Adrenal gland (tissue), 12 donors: ENCODE results near the gene BNC2. TPM values are rescaled to one million over a fixed set of nuclear protein-coding genes. Genes with fewer than 3 reads are reported as not detected.

Experiments used
- DNase-seq, 7 donors: peaks; one replicate each; pipeline ENCODE4 v3.0.0-alpha.2; 2019 to 2020
- H3K27ac ChIP-seq, 5 donors: fragments of 200-600 bp; sonication (generic) in 4 of 5; 1 replicate in 3 of 5; 2 replicates in 2 of 5; pipeline versions ENCODE4 v1.5.1 to v1.8.0; 2016 to 2020; ENCODE audit warnings: mild to moderate bottlenecking in 1 of 5
- H3K27me3 ChIP-seq: fragments of 200-600 bp; 2 replicates; pipeline ENCODE4 v1.8.0; 2021
- H3K36me3 ChIP-seq, 2 donors: fragments of 200-600 bp; replicated peaks in 1 of 2; 1 replicate in 1 of 2; 2 replicates in 1 of 2; pipeline versions ENCODE4 v1.5.1 to v1.8.0; 2018 to 2022
- H3K4me1 ChIP-seq, 2 donors: fragments of 200-600 bp; replicated peaks in 1 of 2; 1 replicate in 1 of 2; 2 replicates in 1 of 2; pipeline versions ENCODE4 v1.5.1 to v1.8.0; 2018 to 2021
- H3K4me3 ChIP-seq, 4 donors: fragments of 200-600 bp; sonication (generic) in 3 of 4; one replicate each; pipeline ENCODE4 v1.5.1; 2016 to 2018
- H3K9me3 ChIP-seq, 3 donors: fragments of 200-600 bp; sonication (generic) in 1 of 3; replicated peaks in 1 of 3; 1 replicate in 2 of 3; 2 replicates in 1 of 3; pipeline versions ENCODE4 v1.5.1 to v1.8.0; 2016 to 2021
- CTCF ChIP-seq, 6 experiments: fragments of 450-650 bp in 4 of 6; fragments of 200-600 bp in 2 of 6; sonication (generic) in 1 of 6; IDR thresholded peaks; 1 replicate in 5 of 6; 2 replicates in 1 of 6; pipeline versions ENCODE4 v1.5.1 to v1.8.0; 2016 to 2021; ENCODE audit warnings: antibody characterized with exemption in 6 of 6, mild to moderate bottlenecking in 2 of 6, moderate library complexity in 1 of 6
- POLR2A ChIP-seq, 2 donors: fragments of 450-650 bp; IDR thresholded peaks; one replicate each; pipeline ENCODE4 v1.6.1; 2017; ENCODE audit warnings: antibody characterized with exemption in 2 of 2, mild to moderate bottlenecking in 2 of 2, moderate library complexity in 1 of 2
- WGBS, 4 donors: extraction: QIAGEN DNeasy Blood & Tissue Kit in 2 of 4; methylation state at CpG; one replicate each; pipeline versions ENCODE4 v1.1.5 to v1.1.7; 2013 to 2017; 5-methylcytosine and 5-hydroxymethylcytosine counted together
- intact Hi-C, 2 donors: fragments of 100-400 bp; cut with DNase I; formaldehyde crosslinking; loops; one replicate each; pipeline versions ENCODE4 v1.14.1 to v1.15.0; 2022 to 2023
- polyA plus RNA-seq, 3 donors: library from polyadenylated mRNA; stranded (reverse); fragments of 200-250 nt in 2 of 3; fragments of 350-450 nt in 1 of 3; fragmentation: Illumina TruSeq in 1 of 3; extraction: RNeasy Lipid Tissue Mini Kit (QIAGEN cat#74804) in 1 of 3; gene quantifications; one replicate each; pipeline ENCODE4 v1.2.3, GENCODE V29; 2013 to 2014
- total RNA-seq, 9 donors: library from RNA; depleted of rRNA in 4 of 9; stranded (reverse); fragments of >200 nt in 4 of 9; fragments of 120-200 nt in 1 of 9; fragmentation: NEBNext Ultra II Directional in 1 of 9; extraction: Animal tissue kit (Norgen Biotek cat#: 25700) in 1 of 9; gene quantifications; one replicate each; pipeline versions ENCODE4 v1.1.0 to v1.2.4, GENCODE V29; 2013 to 2023
- donor health status: healthy with polysubstance abuse.
- donor health status: Bipolar disorder and iron deficiency.
- donor health status: DM: yes; HTN: yes; CAD: no.
- donor health status: DM: no; HTN: no; CAD: no.
- donor health status: DM: no; HTN: no; CAD: no.
- donor health status: DM: yes; HTN: yes; CAD: no.

The BNC2 gene
- total and polyA plus RNA-seq, 12 donors, result 1.1 to 11.1 (median 5.0) TPM

GRCh38 chr9:16716601-16717000 lies 153.9 kb downstream of the BNC2 start:
- no peaks in the 10 kb centered on the region for H3K4me1 ChIP-seq
- H3K27ac ChIP-seq, result no peak overlapping the region
- intact Hi-C loops, result no loop called here
- 90 to 96% (median 91%) methylated on average over 5 of the region's 5 CpGs for WGBS, 4 donors
- no peaks in the 10 kb centered on the region for H3K9me3 ChIP-seq
- DNase-seq, result no peak
- no peaks in the 10 kb centered on the region for H3K36me3 ChIP-seq
- no peak for TF ChIP-seq CTCF (IDR thresholded peaks at IDR 0.05)
- TF ChIP-seq POLR2A (IDR thresholded peaks at IDR 0.05), result no peak
- no peak overlapping the region for H3K4me3 ChIP-seq
- H3K27me3 ChIP-seq, result no peaks in the 10 kb centered on the region

GRCh38 chr9:16715404-16715803 lies 155.1 kb downstream of the BNC2 start:
- H3K4me1 ChIP-seq, result no peaks in the 10 kb centered on the region
- no peaks in the 10 kb centered on the region for H3K9me3 ChIP-seq
- WGBS, 4 donors, result 41 to 76% (median 66%) methylated on average over 2 of the region's 2 CpGs
- intact Hi-C loops, result no loop called here
- no peaks in the 10 kb centered on the region for H3K36me3 ChIP-seq
- no peak overlapping the region for H3K4me3 ChIP-seq
- DNase-seq, result no peak
- TF ChIP-seq POLR2A (IDR thresholded peaks at IDR 0.05) (no peak), CTCF (IDR thresholded peaks at IDR 0.05) (no peak)
- H3K27ac ChIP-seq, result no peak overlapping the region
- H3K27me3 ChIP-seq, result no peaks in the 10 kb centered on the region

GRCh38 chr9:16712787-16713186 lies 157.7 kb downstream of the BNC2 start:
- no peaks in the 10 kb centered on the region for H3K36me3 ChIP-seq
- intact Hi-C loops, result no loop called here
- 87 to 91% (median 89%) methylated on average over 4 of the region's 4 CpGs for WGBS, 4 donors
- no peak overlapping the region for H3K27ac ChIP-seq
- H3K27me3 ChIP-seq, result no peaks in the 10 kb centered on the region
- H3K4me3 ChIP-seq, result no peak overlapping the region
- no peak for DNase-seq
- H3K9me3 ChIP-seq, result no peaks in the 10 kb centered on the region
- no peak for TF ChIP-seq CTCF (IDR thresholded peaks at IDR 0.05)
- TF ChIP-seq POLR2A (IDR thresholded peaks at IDR 0.05), result no peak
- H3K4me1 ChIP-seq, result no peaks in the 10 kb centered on the region

- H3K4me1 ChIP-seq, result no peaks in the 10 kb centered on the region
- no peak for TF ChIP-seq POLR2A (IDR thresholded peaks at IDR 0.05)
- no peak for TF ChIP-seq CTCF (IDR thresholded peaks at IDR 0.05)
- no peak overlapping the region for H3K27ac ChIP-seq
- WGBS, 4 donors, result 68 to 78% (median 72%) methylated on average over 8 of the region's 8 CpGs
- intact Hi-C loops, result no loop called here
- DNase-seq, result no peak
- H3K4me3 ChIP-seq, result no peak overlapping the region
- H3K36me3 ChIP-seq, result no peaks in the 10 kb centered on the region
- H3K27me3 ChIP-seq, result no peaks in the 10 kb centered on the region
- no peaks in the 10 kb centered on the region for H3K9me3 ChIP-seq
Measured at GRCh38 chr9:16710888-16711287, 159.6 kb downstream of the BNC2 start.
